GM19372 (cell line): ENCODE results near the gene CENPP.
"Not testable (repeated sequence)": the region's sequence is repeated elsewhere in the genome, so short reads cannot be mapped to it uniquely, and the experiment has no call there.

Source experiments
- ATAC-seq: cut with Tn5 transposase; IDR thresholded peaks from one replicate; pipeline ENCODE4 v1.9.1; 2021; ENCODE audit warnings: mild to moderate bottlenecking, low read depth, moderate library complexity; ENCODE audit not compliant: unreplicated experiment

The CENPP gene

GRCh38 chr9:92610470-92611420 lies 285.0 kb downstream of the CENPP start:
- ATAC-seq: no peak

DNA sequence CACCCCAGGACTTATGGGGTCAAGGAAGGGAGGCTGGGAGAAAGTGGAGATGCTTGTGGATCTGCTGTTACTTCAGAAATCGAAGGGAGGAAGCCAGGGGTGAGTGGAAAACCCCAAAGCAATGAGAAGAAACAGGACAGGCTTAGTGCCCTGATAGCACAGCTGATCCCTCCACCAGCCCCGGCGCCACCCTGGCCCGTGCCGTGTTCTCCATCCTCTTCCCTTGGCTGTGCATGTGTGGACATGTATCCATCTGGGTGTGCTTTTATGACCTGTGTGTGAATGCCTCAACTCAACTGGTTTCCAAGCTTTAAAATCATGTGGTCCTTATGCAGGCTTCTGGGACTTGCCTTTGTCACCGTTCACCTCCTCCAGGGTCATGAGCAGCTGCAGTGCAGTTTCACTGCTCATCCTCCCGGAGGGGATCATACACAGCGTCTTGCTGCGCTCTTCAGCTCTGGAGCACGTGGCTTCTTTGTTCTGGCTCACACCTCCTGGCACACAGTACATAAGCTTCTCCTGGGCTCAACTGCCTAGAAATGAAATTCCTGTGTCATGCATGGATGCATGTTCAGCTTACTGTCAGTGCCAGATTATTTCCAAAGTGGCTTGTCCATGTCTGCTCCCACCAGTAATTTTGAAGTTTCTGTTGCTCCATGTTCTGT lies 286.0 kb downstream of the CENPP start:
- no peak for ATAC-seq

GRCh38 chr9:92612292-92612691 lies 286.5 kb downstream of the CENPP start:
- ATAC-seq: no peak

GRCh38 chr9:92612816-92613215 lies 287.1 kb downstream of the CENPP start:
- ATAC-seq: no peak

GRCh38 chr9:92613268-92614122 lies 287.7 kb downstream of the CENPP start:
- ATAC-seq: no peak

- no peak for ATAC-seq
Observed at GRCh38 chr9:92614123-92614510, 288.4 kb downstream of the CENPP start.

GRCh38 chr9:92614763-92615461 lies 289.2 kb downstream of the CENPP start:
- no peak for ATAC-seq

GRCh38 chr9:92615790-92616189 lies 290.0 kb downstream of the CENPP start:
- no peak for ATAC-seq

DNA sequence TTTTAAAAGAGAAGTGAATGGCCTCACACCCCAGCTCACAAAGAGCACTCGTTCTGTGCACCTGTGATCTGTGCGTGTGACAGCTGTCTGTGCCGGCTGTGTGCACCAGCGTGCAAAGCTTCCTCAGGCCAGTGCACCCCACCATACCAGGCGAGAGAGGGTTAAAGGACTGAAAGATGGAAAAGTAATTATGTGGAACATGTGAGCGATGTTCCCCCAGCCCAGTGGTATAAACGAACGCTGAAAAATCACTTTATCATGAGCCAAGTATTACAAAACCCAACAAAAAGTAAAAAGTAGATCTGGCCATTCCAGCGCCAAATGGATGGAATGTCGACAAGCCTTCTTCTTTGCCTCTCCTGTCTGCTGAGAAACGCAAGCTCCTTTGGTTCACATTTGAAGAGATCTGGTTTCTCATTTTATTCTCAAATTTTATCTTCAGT lies 290.5 kb downstream of the CENPP start:
- no peak for ATAC-seq

- ATAC-seq: no peak
Observed at GRCh38 chr9:92616655-92617111, 290.9 kb downstream of the CENPP start.

DNA sequence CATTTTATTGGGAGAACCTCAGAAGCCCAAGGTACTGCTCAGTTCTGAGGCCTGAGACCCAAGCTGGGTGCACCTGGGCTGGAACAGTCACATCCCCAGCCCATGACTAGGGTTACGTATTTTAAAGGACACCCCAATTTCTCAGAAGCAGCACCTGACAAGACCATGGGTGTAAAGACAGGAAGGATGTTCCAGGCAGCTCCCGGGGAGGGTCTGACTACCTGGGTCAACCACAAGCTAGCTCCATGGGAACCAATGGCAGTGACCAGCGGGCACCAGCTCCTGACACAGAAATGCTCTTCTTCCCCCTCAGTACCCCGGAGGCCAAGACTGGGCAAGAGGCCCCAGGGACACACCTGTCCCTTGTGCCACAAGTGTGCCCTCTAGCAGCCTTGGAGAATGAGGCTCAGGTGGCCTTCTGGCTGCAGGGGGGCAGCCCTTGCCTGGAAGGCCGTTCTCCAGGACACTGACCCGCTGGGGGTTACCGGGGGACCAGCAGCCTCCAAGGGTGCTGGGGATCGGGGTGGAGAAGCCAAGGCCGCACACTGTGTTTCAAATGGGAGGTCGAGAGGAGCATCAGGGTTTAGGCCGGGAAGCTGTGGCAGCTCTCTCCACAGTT lies 291.6 kb downstream of the CENPP start:
- no peak for ATAC-seq

GRCh38 chr9:92617951-92618510 lies 292.3 kb downstream of the CENPP start:
- no peak for ATAC-seq

- no peak for ATAC-seq
Observed at GRCh38 chr9:92618633-92619225, 293.0 kb downstream of the CENPP start.

DNA sequence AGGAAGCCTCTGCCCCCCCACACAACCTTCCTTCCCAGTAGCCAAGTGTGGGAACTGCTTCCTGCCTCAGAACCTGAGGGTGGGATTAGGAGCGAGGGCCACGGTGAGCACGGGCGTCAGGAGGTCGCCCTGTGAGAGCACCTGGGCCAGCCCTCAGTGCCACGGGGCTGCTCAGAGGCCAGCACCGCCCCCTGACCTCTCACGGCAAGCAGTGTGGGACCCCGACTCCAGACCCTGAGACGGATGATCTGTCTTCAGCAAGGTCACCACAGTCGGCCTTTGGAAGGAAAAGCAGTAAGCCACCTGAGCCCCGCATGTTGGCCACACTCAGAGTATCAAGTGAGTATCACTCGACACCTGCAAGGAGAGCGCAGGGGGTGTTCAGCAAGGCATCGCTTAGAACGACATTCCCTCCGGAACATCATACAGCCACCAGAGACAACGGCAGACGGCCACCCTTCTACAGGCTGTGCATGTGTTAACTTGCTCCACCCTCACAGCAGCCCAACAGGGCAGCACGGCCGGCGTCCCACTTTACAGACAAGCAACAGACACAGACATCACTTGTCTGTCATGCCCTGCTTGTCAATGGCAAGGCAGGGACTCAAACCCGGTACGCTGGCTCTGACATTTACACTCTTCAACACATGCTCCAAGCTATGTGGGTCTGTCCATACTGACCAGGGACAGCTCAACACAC lies 294.0 kb downstream of the CENPP start:
- ATAC-seq: no peak

- ATAC-seq: no peak
Observed at GRCh38 chr9:92620845-92621244, 295.1 kb downstream of the CENPP start.

- not testable (repeated sequence) for ATAC-seq
Observed at GRCh38 chr9:92623936-92624335, 298.2 kb downstream of the CENPP start.

DNA sequence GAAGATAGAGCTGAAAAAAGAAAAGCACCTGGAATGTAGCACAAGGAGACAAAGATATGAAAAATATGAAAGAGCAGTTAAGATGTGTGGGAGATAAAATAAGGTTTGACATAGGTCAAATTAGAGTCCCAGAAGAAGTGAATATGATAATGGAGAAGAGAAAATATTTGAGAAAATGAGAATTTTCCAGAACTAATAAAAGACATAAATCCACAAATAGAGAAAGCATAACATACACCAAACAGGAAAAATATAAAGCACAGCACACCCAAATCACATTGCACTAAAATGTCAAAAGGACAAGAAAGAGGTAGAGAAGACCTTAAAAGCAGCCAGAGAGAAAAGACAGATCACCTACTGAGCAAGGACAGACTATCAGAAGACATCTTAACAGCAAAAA lies 300.7 kb downstream of the CENPP start:
- ATAC-seq: no peak

- ATAC-seq: no peak
Observed at GRCh38 chr9:92627651-92628050, 301.9 kb downstream of the CENPP start.
